ENCODE measurements around the gene CXCL13. TPM values are rescaled to one million over a fixed set of nuclear protein-coding genes. Genes with fewer than 3 reads are reported as not detected.

The CXCL13 gene
- polyA plus RNA-seq, 3 donors, result not detected

GRCh38 chr4:77629885-77630284 is 24.3 kb downstream of the CXCL13 start:
- Histone ChIP-seq H3K27me3 (ENCODE audit: control insufficient read depth in 2 of 2, insufficient read depth in 2 of 2, low read length in 2 of 2) (no peaks in the 10 kb centered on the region), H3K9ac (ENCODE audit: insufficient read depth, low read length, poor library complexity, severe bottlenecking) (no peak overlapping the region), H3K4me3 (replicated peaks in 1 of 3; ENCODE audit: low read depth in 2 of 3, low read length in 3 of 3) (no peak overlapping the region), H3K9me3 (replicated peaks in 1 of 2; ENCODE audit: control insufficient read depth in 1 of 2, insufficient read depth in 1 of 2, low read length in 2 of 2) (peaks cover 0 to 17% of the 10 kb centered on the region in 2 donors), H3K79me2 (ENCODE audit: insufficient read depth, low read length) (no peaks in the 10 kb centered on the region), H3K4me2 (replicated peaks; ENCODE audit: extremely low read depth, low read length, poor library complexity, severe bottlenecking) (no peak overlapping the region), H4K20me1 (ENCODE audit: insufficient read depth, low read length) (no peaks in the 10 kb centered on the region), H3K36me3 (replicated peaks in 1 of 2; ENCODE audit: control insufficient read depth in 1 of 2, insufficient read depth in 2 of 2, low read length in 2 of 2) (no peaks in the 10 kb centered on the region), H3K27ac (ENCODE audit: low read depth in 1 of 2, low read length in 2 of 2) (no peak overlapping the region), H2AFZ (ENCODE audit: insufficient read depth, low read depth, low read length, poor library complexity, severe bottlenecking) (no peak overlapping the region), H3K4me1 (ENCODE audit: control insufficient read depth in 1 of 2, insufficient read depth in 2 of 2, low read length in 2 of 2) (no peaks in the 10 kb centered on the region)
- H3K27me3 Mint-ChIP-seq (ENCODE audit: low read depth in 3 of 3), result no peaks in the 10 kb centered on the region
- H3K27ac Mint-ChIP-seq, result no peak overlapping the region
- no peak for TF ChIP-seq CTCF (IDR thresholded peaks at IDR 0.05)
- H3K4me3 Mint-ChIP-seq, result no peak overlapping the region
- no peak for DNase-seq
- no peaks in the 10 kb centered on the region for H3K4me1 Mint-ChIP-seq
- intact Hi-C loops (cut with micrococcal nuclease), result no loop called here
- H3K9me3 Mint-ChIP-seq, result peaks cover 1 to 6% (median 4%) of the 10 kb centered on the region in 7 donors
- WGBS (ENCODE audit: insufficient coverage), result no CpG with 5 or more reads among the region's 2 CpGs
- no peaks in the 10 kb centered on the region for H3K36me3 Mint-ChIP-seq

DNA sequence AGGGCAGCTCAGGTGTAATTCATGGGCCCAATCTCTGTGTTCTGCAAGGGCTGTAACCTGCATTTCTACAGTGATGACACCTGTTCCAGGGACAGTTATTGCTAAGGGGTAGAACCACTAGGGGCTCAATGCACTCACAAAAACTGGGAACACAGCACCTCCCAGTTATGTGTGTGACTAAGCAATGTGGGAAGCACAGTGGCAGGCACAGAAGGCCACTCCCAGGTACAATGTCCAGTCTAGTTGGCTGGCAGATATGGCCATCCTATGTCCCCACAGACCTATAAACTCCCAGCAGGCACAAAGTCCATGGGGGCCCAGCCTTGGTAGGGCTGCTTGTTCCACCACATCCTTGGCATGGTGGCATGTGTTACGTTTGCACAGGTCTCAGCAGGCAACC is 25.7 kb downstream of the CXCL13 start:
- Histone ChIP-seq H3K79me2 (ENCODE audit: insufficient read depth, low read length) (no peaks in the 10 kb centered on the region), H3K36me3 (replicated peaks in 1 of 2; ENCODE audit: control insufficient read depth in 1 of 2, insufficient read depth in 2 of 2, low read length in 2 of 2) (no peaks in the 10 kb centered on the region), H3K4me2 (replicated peaks; ENCODE audit: extremely low read depth, low read length, poor library complexity, severe bottlenecking) (no peak overlapping the region), H3K27ac (ENCODE audit: low read depth in 1 of 2, low read length in 2 of 2) (no peak overlapping the region), H3K9ac (ENCODE audit: insufficient read depth, low read length, poor library complexity, severe bottlenecking) (no peak overlapping the region), H3K9me3 (replicated peaks in 1 of 2; ENCODE audit: control insufficient read depth in 1 of 2, insufficient read depth in 1 of 2, low read length in 2 of 2) (peaks cover 0 to 17% of the 10 kb centered on the region in 2 donors), H3K27me3 (ENCODE audit: control insufficient read depth in 2 of 2, insufficient read depth in 2 of 2, low read length in 2 of 2) (no peaks in the 10 kb centered on the region), H3K4me1 (ENCODE audit: control insufficient read depth in 1 of 2, insufficient read depth in 2 of 2, low read length in 2 of 2) (no peaks in the 10 kb centered on the region), H4K20me1 (ENCODE audit: insufficient read depth, low read length) (no peaks in the 10 kb centered on the region), H2AFZ (ENCODE audit: insufficient read depth, low read depth, low read length, poor library complexity, severe bottlenecking) (no peak overlapping the region), H3K4me3 (replicated peaks in 1 of 3; ENCODE audit: low read depth in 2 of 3, low read length in 3 of 3) (no peak overlapping the region)
- Mint-ChIP-seq H3K27me3 (ENCODE audit: low read depth in 3 of 3) (peaks cover 0 to 2% (median 0%) of the 10 kb centered on the region in 3 donors), H3K27ac (no peak overlapping the region), H3K4me1 (no peaks in the 10 kb centered on the region), H3K36me3 (no peaks in the 10 kb centered on the region), H3K9me3 (peaks cover 1 to 11% (median 4%) of the 10 kb centered on the region in 7 donors), H3K4me3 (no peak overlapping the region)
- no peak for DNase-seq
- intact Hi-C loops (cut with micrococcal nuclease), result no loop called here
- WGBS (ENCODE audit: insufficient coverage), result 88% methylated on average over 1 of the region's 1 CpG
- no peak for TF ChIP-seq CTCF (IDR thresholded peaks at IDR 0.05)

Data from CD14-positive monocyte (primary cell).